ENCODE data around the gene KSR2. TPM values are rescaled to one million over a fixed set of nuclear protein-coding genes. Genes with fewer than 3 reads are reported as not detected.

The KSR2 gene
- total and polyA plus RNA-seq, 4 donors: 0.09 to 1.8 (median 0.37) TPM

- Histone ChIP-seq H3K36me3 (ENCODE audit: control insufficient read depth in 4 of 4, insufficient read depth in 4 of 4, low read length in 4 of 4) (no peaks in the 10 kb centered on the region), H3K9ac (ENCODE audit: insufficient read depth in 1 of 2, low read length in 2 of 2) (no peak overlapping the region), H3K27me3 (ENCODE audit: control insufficient read depth in 3 of 3, insufficient read depth in 3 of 3, low read length in 2 of 3) (no peaks in the 10 kb centered on the region), H3K4me3 (no peak overlapping the region), H3K9me3 (ENCODE audit: control insufficient read depth in 4 of 4, insufficient read depth in 3 of 4, low read length in 3 of 4) (peaks cover 0 to 3% (median 0%) of the 10 kb centered on the region in 4 donors), H3K4me1 (ENCODE audit: control insufficient read depth in 5 of 5, insufficient read depth in 5 of 5, low read length in 5 of 5) (no peaks in the 10 kb centered on the region), H3K27ac (ENCODE audit: low read depth in 1 of 2, low read length in 1 of 2) (no peak overlapping the region)
- DNase-seq (no peak), ATAC-seq (ENCODE audit: insufficient read depth, low FRiP score) (no peak)
- 86 to 87% methylated on average over 8 of the region's 8 CpGs for WGBS, 2 donors
- TF ChIP-seq CTCF (IDR thresholded peaks at IDR 0.05; ENCODE audit: control extremely low read depth, extremely low read depth): no peak
These were observed 67.2 kb downstream of the KSR2 start for GRCh38 chr12:117901631-117902030.

- H3K4me3 ChIP-seq: no peak overlapping the region
- no peak overlapping the region for H3K9ac ChIP-seq (ENCODE audit: insufficient read depth in 1 of 2, low read length in 2 of 2)
- H3K9me3 ChIP-seq (ENCODE audit: control insufficient read depth in 4 of 4, insufficient read depth in 3 of 4, low read length in 3 of 4): peaks cover 0 to 3% (median 0%) of the 10 kb centered on the region in 4 donors
- H3K4me1 ChIP-seq (ENCODE audit: control insufficient read depth in 5 of 5, insufficient read depth in 5 of 5, low read length in 5 of 5): no peaks in the 10 kb centered on the region
- H3K27me3 ChIP-seq (ENCODE audit: control insufficient read depth in 3 of 3, insufficient read depth in 3 of 3, low read length in 2 of 3): no peaks in the 10 kb centered on the region
- WGBS, 2 donors: 84 to 91% methylated on average over 4 of the region's 4 CpGs
- no peak overlapping the region for H3K27ac ChIP-seq (ENCODE audit: low read depth in 1 of 2, low read length in 1 of 2)
- H3K36me3 ChIP-seq (ENCODE audit: control insufficient read depth in 4 of 4, insufficient read depth in 4 of 4, low read length in 4 of 4): no peaks in the 10 kb centered on the region
- DNase-seq (no peak), ATAC-seq (ENCODE audit: insufficient read depth, low FRiP score) (no peak)
- TF ChIP-seq CTCF (IDR thresholded peaks at IDR 0.05; ENCODE audit: control extremely low read depth, extremely low read depth): no peak
These were observed 68.2 kb downstream of the KSR2 start for GRCh38 chr12:117900561-117900960.

- Histone ChIP-seq H3K27me3 (ENCODE audit: control insufficient read depth in 3 of 3, insufficient read depth in 3 of 3, low read length in 2 of 3) (no peaks in the 10 kb centered on the region), H3K27ac (ENCODE audit: low read depth in 1 of 2, low read length in 1 of 2) (no peak overlapping the region), H3K4me1 (ENCODE audit: control insufficient read depth in 5 of 5, insufficient read depth in 5 of 5, low read length in 5 of 5) (no peaks in the 10 kb centered on the region), H3K36me3 (ENCODE audit: control insufficient read depth in 4 of 4, insufficient read depth in 4 of 4, low read length in 4 of 4) (no peaks in the 10 kb centered on the region), H3K9me3 (ENCODE audit: control insufficient read depth in 4 of 4, insufficient read depth in 3 of 4, low read length in 3 of 4) (peaks cover 0 to 3% (median 0%) of the 10 kb centered on the region in 4 donors), H3K9ac (ENCODE audit: insufficient read depth in 1 of 2, low read length in 2 of 2) (no peak overlapping the region), H3K4me3 (no peak overlapping the region)
- WGBS, 2 donors: 74 to 86% methylated on average over 14 of the region's 14 CpGs
- no peak for DNase-seq
- no peak for ATAC-seq (ENCODE audit: insufficient read depth, low FRiP score)
- TF ChIP-seq CTCF (IDR thresholded peaks at IDR 0.05; ENCODE audit: control extremely low read depth, extremely low read depth): no peak
These were observed 71.2 kb downstream of the KSR2 start for GRCh38 chr12:117897372-117898161.
